Tibial nerve (tissue), 3 donors: ENCODE measurements around the gene MARCHF10.

Experiments
- POLR2A ChIP-seq, 2 donors: fragments of 450-650 bp; IDR thresholded peaks; one replicate each; pipeline ENCODE4 v1.6.1; 2017; ENCODE audit warnings: antibody characterized with exemption in 2 of 2, mild to moderate bottlenecking in 2 of 2, moderate library complexity in 2 of 2
- TF ChIP-seq, protein P1 (sequence below), 5 experiments: fragments of 200-600 bp in 3 of 5; fragments of 450-650 bp in 2 of 5; sonication (generic) in 3 of 5; IDR thresholded peaks; one replicate each; pipeline ENCODE4 v1.5.1; 2016 to 2019; ENCODE audit warnings: antibody characterized with exemption in 5 of 5, mild to moderate bottlenecking in 3 of 5, moderate library complexity in 2 of 5

DNA sequence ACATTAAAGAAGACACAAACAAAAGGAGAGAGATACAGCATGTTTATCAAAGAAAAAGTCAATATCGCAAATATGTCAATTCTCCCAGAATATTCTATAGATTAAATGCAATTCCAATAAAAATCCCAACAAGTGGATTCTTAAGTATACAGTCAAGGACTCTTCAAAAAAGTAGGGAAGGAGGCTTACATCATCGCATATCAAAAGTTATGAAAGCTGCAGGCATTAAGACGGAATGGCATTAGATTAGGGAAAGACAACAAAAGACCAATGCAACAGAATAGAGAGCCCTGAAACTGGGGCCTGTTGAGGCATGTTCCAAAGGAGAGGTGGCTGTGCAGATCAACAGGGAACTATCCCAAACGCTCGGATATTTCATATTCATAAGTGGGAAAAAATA is 76.0 kb downstream of the MARCHF10 start:
- TF ChIP-seq, protein P1, sequence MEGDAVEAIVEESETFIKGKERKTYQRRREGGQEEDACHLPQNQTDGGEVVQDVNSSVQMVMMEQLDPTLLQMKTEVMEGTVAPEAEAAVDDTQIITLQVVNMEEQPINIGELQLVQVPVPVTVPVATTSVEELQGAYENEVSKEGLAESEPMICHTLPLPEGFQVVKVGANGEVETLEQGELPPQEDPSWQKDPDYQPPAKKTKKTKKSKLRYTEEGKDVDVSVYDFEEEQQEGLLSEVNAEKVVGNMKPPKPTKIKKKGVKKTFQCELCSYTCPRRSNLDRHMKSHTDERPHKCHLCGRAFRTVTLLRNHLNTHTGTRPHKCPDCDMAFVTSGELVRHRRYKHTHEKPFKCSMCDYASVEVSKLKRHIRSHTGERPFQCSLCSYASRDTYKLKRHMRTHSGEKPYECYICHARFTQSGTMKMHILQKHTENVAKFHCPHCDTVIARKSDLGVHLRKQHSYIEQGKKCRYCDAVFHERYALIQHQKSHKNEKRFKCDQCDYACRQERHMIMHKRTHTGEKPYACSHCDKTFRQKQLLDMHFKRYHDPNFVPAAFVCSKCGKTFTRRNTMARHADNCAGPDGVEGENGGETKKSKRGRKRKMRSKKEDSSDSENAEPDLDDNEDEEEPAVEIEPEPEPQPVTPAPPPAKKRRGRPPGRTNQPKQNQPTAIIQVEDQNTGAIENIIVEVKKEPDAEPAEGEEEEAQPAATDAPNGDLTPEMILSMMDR (IDR thresholded peaks at IDR 0.05): no peak
- TF ChIP-seq POLR2A (IDR thresholded peaks at IDR 0.05): no peak
